HG02981 (cell line): ENCODE results near the gene IL1RAP.

Source experiments
- ATAC-seq: cut with Tn5 transposase; IDR thresholded peaks from one replicate; pipeline ENCODE4 v1.9.1; 2021; ENCODE audit warnings: mild to moderate bottlenecking, moderate library complexity; ENCODE audit not compliant: unreplicated experiment

IL1RAP gene

DNA sequence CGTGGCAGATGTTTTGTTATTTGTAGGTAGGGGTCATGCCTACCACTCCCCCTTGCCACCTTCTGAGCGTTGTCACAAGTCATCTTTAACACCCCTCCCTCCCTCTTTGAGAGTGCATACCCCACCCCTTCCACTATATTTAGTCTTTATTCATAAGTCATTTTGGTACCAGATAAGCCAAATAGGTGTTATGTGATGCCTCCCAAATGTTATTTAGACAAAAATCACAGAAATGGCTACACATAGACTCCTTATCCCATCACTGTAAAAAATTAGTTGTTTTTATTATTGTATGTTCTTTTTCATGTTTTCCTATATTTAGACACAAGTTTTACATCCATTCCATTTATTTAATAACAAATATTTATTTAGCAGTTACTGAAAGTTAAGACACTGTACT is 93.1 kb downstream of the IL1RAP start:
- ATAC-seq = no peak

DNA sequence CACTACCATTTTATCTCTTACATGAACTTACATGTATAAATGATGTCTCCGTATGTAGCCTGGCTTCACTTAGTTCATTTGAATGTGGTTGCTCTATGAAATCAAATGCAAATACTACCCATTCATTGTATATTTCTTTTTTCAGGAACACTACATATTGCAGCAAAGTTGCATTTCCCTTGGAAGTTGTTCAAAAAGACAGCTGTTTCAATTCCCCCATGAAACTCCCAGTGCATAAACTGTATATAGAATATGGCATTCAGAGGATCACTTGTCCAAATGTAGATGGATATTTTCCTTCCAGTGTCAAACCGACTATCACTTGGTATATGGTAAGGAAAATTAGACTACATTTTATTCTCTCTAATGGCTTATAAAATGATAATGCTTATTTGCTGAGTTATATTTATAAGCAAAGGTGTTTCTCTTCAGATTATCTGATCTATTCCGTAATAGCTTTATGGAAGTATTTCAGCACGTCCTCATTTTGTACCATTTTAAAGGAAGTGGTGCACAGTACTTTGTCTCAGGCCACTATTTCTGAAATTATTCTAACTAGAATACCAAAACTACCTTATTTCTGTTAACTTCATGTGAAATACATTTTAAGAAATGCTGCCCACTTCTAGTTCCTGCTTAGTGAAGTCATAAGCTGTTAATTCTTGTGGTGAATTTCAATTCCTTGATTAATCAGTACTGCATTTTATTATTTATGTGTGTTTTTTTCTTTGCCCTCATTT is 95.1 kb downstream of the IL1RAP start:
- ATAC-seq = no peak

DNA sequence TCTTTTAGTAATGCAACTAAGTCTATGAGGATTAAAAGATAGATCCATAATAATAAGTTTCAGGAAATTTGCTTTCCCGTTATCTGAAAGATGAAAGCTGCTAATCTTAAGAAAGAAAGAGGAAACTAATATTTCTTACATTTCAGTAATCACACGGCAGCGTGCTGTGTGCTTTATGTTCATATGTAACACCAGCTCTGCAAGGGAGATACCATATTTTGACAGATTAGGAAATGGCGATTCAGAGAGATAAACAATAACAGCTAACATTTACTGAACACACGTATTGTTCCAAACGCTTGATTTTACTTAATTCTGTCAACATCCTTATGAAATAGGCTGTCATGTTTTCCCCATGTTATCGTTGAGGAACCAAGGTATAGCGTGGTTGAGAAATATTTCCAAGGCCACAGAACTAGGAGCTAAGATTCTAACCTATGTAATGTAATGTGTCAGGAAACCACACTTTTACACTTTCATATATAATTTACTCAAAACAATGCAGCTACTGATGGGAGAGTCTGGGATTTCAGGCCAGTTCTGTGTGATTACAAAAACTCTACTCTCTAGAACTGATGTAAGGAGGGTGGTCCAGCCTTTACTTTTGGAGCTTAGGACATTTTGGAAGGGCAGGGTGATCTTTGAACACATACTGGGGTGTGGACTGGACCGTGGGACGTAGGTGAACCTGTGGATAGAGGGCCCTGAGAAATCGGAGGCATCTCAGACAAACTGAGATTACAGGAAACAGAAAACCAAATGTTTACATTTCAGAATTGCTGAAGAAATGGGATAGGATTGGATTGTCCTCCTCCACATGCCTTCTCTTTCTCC is 100.6 kb downstream of the IL1RAP start:
- no peak for ATAC-seq

DNA sequence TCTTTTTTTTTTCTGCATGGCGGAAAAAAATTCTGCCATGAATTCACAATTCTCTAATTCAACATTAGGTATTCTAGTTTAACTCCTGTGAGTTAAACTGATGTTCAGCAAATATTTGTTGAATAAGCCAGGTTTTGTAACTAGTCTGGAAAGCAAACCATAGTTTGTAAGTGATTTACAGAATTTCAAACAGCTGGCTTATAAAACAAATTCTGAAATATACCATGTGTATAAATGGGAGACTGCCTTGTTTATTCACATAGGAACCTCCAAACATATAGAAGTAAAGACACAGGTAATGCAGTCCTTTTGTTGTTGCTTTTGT is 101.1 kb downstream of the IL1RAP start:
- ATAC-seq = no peak

DNA sequence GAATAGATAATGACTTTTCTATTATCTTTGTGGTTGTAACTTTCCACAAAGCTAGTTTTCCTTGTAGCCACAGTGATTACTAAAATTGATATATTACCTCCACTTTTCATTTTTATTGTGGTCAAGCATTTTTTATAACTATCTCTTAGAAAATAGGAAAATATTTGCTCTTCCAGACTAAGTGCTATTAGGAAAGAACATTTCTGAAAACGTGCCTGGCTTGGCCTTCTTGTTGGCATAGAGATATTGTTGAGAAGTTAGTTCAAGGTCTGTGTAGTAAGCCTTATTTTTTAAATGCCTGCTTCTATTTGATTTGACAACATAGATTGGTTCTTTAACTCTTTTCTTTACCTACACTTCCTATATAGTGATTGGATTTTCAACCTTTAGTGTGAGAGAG is 101.7 kb downstream of the IL1RAP start:
- no peak for ATAC-seq

DNA sequence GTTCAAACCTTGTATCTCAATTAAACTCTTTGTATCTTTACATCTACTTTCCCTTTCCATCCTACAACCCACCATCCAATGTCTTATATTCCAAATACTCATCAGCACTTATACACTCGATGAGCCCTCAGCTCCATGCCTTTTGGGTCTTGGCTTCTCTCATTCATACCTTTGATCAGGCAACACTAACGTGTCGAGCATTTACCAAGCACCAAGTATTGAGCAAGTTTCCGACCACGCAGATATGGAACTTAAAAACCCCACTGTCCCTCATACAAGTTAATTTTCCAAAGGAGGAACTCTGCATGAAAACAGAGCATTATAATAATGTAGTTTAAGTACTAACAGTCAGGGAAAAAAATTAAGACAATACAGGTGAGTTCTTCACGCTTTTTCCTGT is 102.8 kb downstream of the IL1RAP start:
- ATAC-seq = no peak

DNA sequence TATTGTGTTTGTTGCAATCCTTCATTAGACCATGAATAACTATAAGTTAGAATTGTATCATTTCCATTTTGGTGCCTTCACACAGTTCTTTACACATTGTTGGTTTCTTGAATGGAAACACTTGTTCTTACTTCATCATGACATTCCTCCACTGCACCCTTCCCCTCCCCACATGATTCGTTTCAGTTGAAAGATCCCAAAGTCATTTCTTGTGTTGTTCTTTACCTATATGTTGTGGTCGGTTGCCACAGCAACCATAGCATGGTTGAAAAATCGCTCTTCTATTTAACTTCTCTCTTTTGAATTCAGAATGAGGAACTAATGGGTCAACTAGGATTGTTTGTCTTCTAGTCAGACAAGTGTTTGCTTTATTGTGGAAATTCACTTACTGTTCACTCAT is 103.3 kb downstream of the IL1RAP start:
- peak; percentile 92 for ATAC-seq

DNA sequence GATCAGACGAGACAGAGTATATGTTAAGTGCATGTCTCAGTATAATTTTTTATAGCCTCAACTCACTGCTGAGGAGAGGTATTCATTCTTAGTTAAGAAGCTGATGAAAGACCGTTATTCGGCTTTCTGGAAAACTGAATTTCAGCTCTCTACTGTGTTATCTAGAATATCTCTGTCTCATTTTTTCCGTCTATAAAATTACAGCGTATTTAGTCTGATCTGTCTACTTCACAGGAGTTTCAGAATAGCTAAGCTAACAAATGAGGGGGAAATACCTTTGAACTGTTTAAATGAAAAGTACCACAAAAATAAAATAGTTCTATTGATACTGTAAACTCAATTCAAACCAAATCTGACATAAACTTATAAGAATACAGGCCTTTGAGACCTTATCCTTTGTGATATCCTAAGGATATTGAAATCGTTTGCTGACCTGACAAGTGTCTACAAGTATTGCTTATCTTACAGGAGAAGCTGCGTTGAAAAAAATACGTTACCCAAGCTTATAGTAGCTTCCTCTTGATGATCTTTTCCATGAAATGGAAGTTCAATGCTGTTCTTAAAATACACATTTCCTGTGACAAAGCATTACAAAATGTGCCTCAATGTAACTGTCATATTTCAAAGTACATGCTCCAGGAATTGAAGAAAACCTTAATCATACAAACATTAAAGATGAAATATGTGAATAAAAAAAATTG is 104.6 kb downstream of the IL1RAP start:
- peak; percentile 27 for ATAC-seq

DNA sequence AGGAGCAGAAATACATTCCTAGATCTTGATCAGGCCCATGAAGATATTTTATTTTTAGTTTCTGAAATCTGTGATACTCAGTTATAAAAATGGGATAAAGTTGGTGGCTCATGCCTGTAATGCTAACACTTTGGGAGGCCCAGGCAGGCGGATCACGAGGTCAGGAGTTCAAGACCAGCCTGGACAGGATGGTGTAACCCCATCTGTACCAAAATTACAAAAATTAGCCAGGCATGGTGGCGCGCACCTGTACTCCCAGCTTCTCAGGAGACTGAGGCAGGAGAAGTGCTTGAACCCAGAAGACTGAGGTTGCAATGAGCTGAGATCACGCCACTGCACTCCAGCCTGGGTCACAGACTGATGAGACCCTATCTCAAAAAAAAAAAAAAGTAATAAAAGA is 105.5 kb downstream of the IL1RAP start:
- no peak for ATAC-seq

DNA sequence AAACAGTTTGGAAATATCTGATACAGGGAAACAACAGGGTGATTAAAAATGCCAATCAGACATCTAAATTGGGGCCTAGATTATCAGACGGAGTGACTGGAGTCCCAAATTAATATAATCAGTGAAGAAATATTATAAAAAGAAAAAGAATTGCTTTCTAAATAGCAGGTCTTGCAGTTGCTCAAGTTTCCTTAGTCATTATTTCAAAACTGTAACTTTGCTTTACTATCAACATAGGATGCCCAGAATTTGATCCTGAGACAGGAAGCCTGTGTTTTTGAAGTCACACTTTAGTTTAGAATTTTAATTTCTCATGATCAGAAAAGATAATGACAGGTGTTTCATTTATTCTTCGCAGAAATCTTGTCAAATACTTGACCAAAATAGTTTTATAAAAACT is 105.9 kb downstream of the IL1RAP start:
- ATAC-seq = no peak

DNA sequence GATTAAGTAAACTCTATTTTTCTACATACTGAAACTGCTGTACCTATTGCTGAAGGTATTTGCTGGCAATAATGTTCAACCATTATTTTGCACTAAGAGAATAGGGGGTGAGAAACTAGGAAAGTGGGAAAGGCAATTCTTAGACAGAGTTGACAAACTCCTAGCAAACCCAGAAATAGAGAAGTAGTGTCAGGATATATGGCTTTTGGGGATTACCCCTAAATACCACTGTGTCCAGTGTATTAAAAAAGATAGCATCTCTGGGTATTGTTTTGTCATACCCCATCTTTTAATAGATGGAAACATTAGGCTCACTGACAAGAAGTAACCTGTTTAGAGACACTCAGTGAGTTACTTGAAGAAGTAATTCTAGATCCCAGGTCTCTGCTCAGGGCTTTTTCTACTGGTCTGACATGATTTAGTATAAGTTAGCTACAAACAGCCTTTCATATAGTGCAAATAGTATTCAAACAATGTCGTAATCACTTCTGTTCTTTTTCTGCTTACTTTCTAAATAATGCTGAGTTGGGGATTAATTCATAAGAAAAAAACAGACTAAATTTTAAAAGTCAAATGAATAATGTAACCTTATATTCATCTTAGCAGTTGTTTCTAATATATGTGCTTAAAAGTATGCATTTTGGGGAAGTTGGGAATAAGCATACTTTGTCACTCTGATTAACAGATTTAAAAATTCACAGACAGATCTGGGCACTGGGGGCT is 107.2 kb downstream of the IL1RAP start:
- ATAC-seq = no peak

DNA sequence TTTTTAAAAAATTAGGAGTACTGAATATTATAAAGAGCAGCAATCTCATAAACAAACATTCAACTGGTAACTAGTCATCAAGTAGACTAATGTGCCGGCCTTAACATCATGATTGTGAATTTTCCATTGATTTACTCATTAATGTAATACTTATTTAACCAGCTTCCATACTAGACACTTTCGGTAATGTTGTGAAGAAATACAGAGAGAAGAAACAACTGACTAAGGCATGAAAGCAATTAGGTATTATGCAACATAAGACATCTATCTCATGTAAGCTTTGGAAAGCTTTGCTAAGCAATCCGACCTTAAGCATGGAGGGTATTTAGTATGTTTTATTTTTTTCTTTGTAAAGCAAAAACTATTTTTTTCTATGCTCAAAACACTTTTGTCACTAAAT is 108.0 kb downstream of the IL1RAP start:
- ATAC-seq = no peak

DNA sequence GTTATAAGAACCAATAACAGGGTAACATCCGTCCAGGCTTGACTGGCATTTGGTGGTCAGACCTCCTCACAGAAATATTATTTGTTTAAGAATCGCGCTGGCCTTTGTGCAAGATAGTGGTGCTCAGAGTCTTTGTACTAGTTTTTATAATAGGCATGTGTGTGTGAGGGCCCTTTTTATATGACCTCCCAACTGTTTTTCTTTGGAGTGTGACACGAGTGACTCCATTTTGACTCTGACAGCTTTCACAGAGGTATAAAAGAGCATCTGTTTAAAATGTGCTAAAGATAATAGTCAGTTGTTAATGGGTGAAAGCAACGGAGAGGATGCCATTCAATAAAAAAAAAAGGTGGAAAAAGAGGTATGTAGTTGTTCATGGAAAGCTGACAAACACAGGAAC is 110.4 kb downstream of the IL1RAP start:
- no peak for ATAC-seq

DNA sequence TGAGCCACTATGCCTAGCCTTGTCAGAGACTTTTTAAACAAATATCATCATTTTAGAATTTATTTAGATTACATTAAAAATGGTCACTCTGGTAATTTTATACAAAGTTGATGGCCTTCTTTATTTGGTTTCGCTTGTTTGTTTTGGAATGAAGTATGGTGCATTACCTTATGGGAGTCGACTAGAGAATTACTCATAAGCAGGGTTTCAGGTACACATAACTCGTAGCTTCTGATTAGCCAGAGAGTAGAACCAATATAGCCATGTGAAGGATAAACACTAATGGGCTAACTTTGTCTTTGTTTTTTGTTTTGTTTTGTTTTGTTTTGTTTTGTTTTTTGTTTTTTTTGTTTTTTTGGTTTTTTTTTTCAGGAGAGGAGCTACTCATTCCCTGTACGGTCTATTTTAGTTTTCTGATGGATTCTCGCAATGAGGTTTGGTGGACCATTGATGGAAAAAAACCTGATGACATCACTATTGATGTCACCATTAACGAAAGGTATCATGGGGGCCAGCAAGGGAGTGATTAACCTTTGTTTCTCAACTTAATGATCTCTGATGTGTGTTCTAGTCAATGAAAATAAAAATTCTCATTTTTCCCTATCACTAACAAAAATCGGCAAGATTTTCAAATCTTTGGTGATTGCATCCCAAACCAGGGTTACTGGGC is 113.2 kb downstream of the IL1RAP start:
- no peak for ATAC-seq

DNA sequence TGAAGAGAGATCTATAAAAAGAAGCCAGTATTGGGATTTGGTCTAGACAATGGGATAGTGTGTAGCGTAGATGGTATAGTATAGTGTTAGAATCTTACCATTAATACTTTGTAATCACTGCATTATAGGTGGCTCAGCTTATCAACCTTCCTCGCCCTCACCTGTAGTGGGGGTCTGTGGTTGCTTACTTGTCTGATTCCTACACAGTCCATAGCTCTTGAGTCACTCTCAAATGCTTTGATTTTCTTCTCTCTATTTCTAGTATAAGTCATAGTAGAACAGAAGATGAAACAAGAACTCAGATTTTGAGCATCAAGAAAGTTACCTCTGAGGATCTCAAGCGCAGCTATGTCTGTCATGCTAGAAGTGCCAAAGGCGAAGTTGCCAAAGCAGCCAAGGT is 115.2 kb downstream of the IL1RAP start:
- no peak for ATAC-seq

DNA sequence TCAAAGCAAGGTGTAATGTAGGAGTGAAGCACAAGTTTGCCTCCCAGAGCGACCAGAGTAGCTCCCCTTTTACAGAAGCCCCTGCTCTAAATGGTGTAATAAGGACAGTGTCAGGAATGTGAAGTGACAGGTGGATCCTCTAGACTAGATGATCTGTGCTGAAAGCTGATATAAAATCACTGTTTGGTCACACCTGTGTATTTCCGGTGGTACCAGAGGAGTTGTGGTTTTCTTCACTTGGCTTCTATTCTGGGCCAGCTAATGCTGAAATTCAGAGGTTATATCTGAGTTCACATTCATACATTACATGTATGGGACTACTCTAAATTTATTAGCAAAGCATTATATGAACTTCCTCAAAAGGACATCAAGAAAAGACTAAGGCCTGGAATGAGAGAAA is 117.4 kb downstream of the IL1RAP start:
- ATAC-seq = no peak

DNA sequence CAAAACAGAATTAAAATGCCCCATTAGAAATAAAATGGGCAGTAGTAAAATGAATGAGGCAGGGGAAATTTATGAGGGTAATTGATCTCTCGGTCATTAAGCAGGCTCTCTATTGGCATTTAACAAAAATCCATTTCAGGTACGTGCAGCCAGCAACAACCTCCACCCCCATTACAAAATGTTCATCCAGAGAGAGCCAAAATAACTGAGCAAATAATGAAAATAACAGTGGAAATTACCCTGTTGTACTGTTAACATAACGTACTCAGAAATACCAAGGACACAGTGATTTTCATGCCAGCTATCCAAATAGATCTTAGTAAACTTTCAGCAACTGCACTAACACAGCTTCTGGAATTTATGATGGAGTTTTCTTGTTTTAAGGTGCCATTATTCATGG is 127.7 kb downstream of the IL1RAP start:
- ATAC-seq = no peak

DNA sequence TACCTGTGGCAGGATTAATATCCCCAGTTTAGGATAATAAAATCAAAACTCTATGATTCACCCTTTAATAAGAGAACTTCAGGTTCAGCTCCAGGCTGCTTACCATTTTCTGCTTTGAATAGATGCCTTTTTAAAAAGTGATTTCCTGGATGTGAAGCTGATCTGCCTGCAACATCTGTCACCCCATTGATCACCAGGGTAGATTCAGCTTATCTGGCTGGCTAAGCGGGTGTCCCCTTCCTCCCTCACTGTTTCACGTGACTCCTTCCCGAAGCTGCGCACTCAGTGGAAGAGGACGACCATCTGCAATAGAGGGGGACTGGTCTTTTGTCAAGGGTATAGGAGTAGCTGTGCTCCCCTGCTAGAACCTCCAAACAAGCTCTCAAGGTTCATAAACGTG is 128.1 kb downstream of the IL1RAP start:
- no peak for ATAC-seq

DNA sequence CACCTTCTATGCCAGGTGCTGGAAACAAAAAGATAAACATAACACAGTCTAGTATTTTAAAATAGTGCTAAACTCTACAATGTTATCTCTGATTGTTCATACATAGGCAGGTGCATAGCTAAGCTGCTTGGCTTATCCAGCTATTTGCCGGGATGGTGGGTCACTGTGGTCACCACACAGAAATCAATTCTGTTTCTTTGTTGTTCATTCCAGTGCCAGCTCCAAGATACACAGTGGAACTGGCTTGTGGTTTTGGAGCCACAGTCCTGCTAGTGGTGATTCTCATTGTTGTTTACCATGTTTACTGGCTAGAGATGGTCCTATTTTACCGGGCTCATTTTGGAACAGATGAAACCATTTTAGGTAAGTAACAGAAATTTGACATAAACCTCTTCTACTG is 130.2 kb downstream of the IL1RAP start:
- no peak for ATAC-seq

DNA sequence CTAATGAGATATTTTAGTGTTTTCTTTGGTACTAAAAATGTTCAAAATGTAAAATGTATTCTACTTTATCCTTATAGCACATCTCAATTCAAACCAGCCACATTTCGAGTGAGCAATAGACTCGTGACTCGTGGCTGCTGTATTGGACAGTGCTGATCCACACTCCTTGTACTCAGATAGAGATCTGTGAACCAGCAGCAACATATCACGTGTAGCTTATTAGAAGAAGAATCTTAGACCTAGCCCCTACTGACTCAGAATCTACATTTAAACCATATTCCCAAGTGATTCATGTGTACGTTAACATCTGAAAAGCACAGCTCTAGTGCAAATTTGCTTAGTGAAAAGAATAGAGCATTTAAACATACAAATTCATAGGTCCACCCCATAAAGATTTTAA is 130.9 kb downstream of the IL1RAP start:
- ATAC-seq = no peak

DNA sequence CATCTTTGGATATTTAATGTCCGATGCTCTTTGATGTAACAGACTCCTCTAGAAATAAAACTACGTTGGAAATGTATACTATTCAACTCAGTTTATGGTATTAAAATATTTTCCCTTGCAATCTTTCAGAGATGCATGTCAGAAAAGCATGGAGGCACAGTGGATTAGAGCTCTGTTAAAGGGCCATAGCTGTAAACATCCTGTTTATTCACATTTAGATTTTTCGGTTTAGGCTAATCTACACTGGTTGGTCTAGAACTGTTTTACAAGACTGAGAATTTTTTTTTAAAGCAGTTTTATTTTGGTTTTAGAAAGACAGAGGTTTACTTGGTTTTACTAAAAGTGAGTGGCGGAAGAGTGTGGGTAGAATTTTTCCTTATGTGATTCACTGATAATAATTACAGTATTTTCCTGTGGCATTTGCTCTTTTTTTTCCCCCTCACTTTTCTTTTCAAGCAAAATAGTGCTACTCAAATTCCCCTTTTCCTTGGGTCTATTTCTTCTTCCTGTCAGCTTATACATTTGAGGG is 132.1 kb downstream of the IL1RAP start:
- no peak for ATAC-seq
